Neural cell (in vitro differentiated cells): Measurements from ENCODE around the gene RHEBL1.

Experiments
- CTCF ChIP-seq: fragments of 450-650 bp; IDR thresholded peaks from 2 replicates; pipeline ENCODE4 v1.5.1; 2014; ENCODE audit warnings: antibody characterized with exemption, mild to moderate bottlenecking, moderate library complexity; ENCODE audit not compliant: poor library complexity, severe bottlenecking
- EP300 ChIP-seq: fragments of 450-650 bp; conservative IDR thresholded peaks from 2 replicates; pipeline ENCODE4 v1.6.1; 2014; ENCODE audit warnings: antibody characterized with exemption, mild to moderate bottlenecking, moderate library complexity; ENCODE audit not compliant: poor library complexity, severe bottlenecking
- EZH2 ChIP-seq: fragments of 200-600, 300-800 bp; shearing (Covaris generic), sonication (generic); IDR thresholded peaks from 2 replicates; pipeline ENCODE4 v1.6.1; 2014; ENCODE audit warnings: antibody characterized with exemption, low read length, borderline replicate concordance, mild to moderate bottlenecking; ENCODE audit not compliant: insufficient read depth, poor library complexity, severe bottlenecking
- POLR2AphosphoS5 ChIP-seq: IDR thresholded peaks from 2 replicates; pipeline ENCODE4 v1.6.1; 2012
- RAD21 ChIP-seq: fragments of 450-650 bp; conservative IDR thresholded peaks from 2 replicates; pipeline ENCODE4 v1.6.1; 2014; ENCODE audit warnings: antibody characterized with exemption, mild to moderate bottlenecking, moderate library complexity
- REST ChIP-seq: IDR thresholded peaks from 2 replicates; pipeline ENCODE4 v1.6.1; 2012; ENCODE audit warnings: borderline replicate concordance
- SMC3 ChIP-seq: fragments of 450-650 bp; conservative IDR thresholded peaks from 2 replicates; pipeline ENCODE4 v1.6.1; 2014; ENCODE audit warnings: antibody characterized with exemption, mild to moderate bottlenecking, moderate library complexity; ENCODE audit not compliant: poor library complexity
- TAF1 ChIP-seq: IDR thresholded peaks from 2 replicates; pipeline ENCODE4 v1.6.1; 2012; ENCODE audit warnings: low read depth

- TF ChIP-seq POLR2AphosphoS5 (no peak), CTCF (no peak), RAD21 (no peak), TAF1 (no peak), EZH2 (no peak), SMC3 (no peak), REST (no peak), EP300 (no peak)
Measured at GRCh38 chr12:49034286-49034622, 35.5 kb downstream of the RHEBL1 start.
